ENCODE results near the gene UBE2L3.

DNA sequence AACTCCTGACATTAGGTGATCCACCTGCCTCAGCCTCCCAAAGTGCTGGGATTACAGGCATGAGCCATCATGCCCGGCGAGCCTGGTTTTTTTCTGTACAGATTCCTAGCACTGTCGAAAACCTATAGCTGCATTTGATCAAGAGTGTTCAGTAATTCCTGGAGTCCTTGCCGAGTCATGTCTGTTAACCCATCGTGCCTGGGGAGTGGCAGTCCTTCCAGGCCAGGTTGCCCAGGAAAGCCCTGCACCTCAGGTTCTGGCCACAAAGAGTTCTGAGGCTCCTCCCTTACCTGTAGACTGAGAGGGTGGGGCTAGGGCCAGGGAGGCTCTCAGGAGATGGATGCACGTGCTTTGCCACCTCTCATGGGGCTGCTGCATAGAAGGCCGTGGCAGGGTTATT lies 45.3 kb downstream of the UBE2L3 start:
- TF ChIP-seq, protein P1, sequence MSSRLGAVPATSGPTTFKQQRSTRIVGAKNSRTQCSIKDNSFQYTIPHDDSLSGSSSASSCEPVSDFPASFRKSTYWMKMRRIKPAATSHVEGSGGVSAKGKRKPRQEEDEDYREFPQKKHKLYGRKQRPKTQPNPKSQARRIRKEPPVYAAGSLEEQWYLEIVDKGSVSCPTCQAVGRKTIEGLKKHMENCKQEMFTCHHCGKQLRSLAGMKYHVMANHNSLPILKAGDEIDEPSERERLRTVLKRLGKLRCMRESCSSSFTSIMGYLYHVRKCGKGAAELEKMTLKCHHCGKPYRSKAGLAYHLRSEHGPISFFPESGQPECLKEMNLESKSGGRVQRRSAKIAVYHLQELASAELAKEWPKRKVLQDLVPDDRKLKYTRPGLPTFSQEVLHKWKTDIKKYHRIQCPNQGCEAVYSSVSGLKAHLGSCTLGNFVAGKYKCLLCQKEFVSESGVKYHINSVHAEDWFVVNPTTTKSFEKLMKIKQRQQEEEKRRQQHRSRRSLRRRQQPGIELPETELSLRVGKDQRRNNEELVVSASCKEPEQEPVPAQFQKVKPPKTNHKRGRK (CRISPR knock-in tag; IDR thresholded peaks at IDR 0.05), result no peak
- TF ChIP-seq, protein P2, sequence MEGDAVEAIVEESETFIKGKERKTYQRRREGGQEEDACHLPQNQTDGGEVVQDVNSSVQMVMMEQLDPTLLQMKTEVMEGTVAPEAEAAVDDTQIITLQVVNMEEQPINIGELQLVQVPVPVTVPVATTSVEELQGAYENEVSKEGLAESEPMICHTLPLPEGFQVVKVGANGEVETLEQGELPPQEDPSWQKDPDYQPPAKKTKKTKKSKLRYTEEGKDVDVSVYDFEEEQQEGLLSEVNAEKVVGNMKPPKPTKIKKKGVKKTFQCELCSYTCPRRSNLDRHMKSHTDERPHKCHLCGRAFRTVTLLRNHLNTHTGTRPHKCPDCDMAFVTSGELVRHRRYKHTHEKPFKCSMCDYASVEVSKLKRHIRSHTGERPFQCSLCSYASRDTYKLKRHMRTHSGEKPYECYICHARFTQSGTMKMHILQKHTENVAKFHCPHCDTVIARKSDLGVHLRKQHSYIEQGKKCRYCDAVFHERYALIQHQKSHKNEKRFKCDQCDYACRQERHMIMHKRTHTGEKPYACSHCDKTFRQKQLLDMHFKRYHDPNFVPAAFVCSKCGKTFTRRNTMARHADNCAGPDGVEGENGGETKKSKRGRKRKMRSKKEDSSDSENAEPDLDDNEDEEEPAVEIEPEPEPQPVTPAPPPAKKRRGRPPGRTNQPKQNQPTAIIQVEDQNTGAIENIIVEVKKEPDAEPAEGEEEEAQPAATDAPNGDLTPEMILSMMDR (CRISPR knock-in tag; IDR thresholded peaks at IDR 0.05), result no peak
- TF ChIP-seq EZH2 (conservative IDR thresholded peaks at IDR 0.05; ENCODE audit: low read depth, low read length) (no peak), NFATC3 (CRISPR knock-in tag; IDR thresholded peaks at IDR 0.05) (no peak), TERF1 (CRISPR knock-in tag; IDR thresholded peaks at IDR 0.05) (no peak)
